Adrenal gland (tissue), 5 donors: ENCODE data around the gene IMMP2L.

Source experiments
- POLR2A ChIP-seq, 2 donors: fragments of 450-650 bp; IDR thresholded peaks; one replicate each; pipeline ENCODE4 v1.6.1; 2017; ENCODE audit warnings: antibody characterized with exemption in 2 of 2, mild to moderate bottlenecking in 2 of 2, moderate library complexity in 1 of 2
- TF ChIP-seq, protein P1 (sequence below), 6 experiments: fragments of 450-650 bp in 4 of 6; fragments of 200-600 bp in 2 of 6; sonication (generic) in 1 of 6; IDR thresholded peaks; 1 replicate in 5 of 6; 2 replicates in 1 of 6; pipeline versions ENCODE4 v1.5.1 to v1.8.0; 2016 to 2021; ENCODE audit warnings: antibody characterized with exemption in 6 of 6, mild to moderate bottlenecking in 2 of 6, moderate library complexity in 1 of 6
- donor health status: DM: no; HTN: no; CAD: no.

GRCh38 chr7:111459065-111459756, 103.1 kb downstream of the IMMP2L start:
- TF ChIP-seq, protein P1, sequence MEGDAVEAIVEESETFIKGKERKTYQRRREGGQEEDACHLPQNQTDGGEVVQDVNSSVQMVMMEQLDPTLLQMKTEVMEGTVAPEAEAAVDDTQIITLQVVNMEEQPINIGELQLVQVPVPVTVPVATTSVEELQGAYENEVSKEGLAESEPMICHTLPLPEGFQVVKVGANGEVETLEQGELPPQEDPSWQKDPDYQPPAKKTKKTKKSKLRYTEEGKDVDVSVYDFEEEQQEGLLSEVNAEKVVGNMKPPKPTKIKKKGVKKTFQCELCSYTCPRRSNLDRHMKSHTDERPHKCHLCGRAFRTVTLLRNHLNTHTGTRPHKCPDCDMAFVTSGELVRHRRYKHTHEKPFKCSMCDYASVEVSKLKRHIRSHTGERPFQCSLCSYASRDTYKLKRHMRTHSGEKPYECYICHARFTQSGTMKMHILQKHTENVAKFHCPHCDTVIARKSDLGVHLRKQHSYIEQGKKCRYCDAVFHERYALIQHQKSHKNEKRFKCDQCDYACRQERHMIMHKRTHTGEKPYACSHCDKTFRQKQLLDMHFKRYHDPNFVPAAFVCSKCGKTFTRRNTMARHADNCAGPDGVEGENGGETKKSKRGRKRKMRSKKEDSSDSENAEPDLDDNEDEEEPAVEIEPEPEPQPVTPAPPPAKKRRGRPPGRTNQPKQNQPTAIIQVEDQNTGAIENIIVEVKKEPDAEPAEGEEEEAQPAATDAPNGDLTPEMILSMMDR (IDR thresholded peaks at IDR 0.05) = no peak
- TF ChIP-seq POLR2A (IDR thresholded peaks at IDR 0.05) = no peak
